OCI-LY3 (cell line): Measurements from ENCODE around the gene OR8D2.

Experiments
- H2AFZ ChIP-seq: fragments of 200-600, 300-600 bp; shearing (Covaris generic); 2 replicates; pipeline ENCODE4 v1.6.0; 2014; ENCODE audit warnings: antibody characterized with exemption, low read depth, low read length
- H3K27ac ChIP-seq: fragments of 200-600, 300-600 bp; sonication (generic); 2 replicates; pipeline ENCODE4 v1.5.1; 2014; ENCODE audit warnings: mild to moderate bottlenecking, low read length, moderate library complexity, mixed read lengths
- H3K27me3 ChIP-seq: fragments of 200-600, 300-600 bp; sonication (generic); 2 replicates; pipeline ENCODE4 v1.6.1; 2014; ENCODE audit warnings: low read depth, low read length, mixed read lengths
- H3K36me3 ChIP-seq: fragments of 200-600, 300-600 bp; sonication (generic); replicated peaks from 2 replicates; pipeline ENCODE3; 2014; ENCODE audit warnings: low read depth, low read length, mixed read lengths
- H3K4me1 ChIP-seq: fragments of 300-600, 200-600 bp; sonication (generic); 2 replicates; pipeline ENCODE4 v1.6.1; 2014; ENCODE audit warnings: low read length, mixed read lengths
- H3K4me2 ChIP-seq: fragments of 200-600, 300-600 bp; sonication (generic); 2 replicates; pipeline ENCODE4 v1.6.1; 2014; ENCODE audit warnings: low read length, mixed read lengths
- H3K4me3 ChIP-seq: fragments of 300-600, 200-600 bp; sonication (generic); 2 replicates; pipeline ENCODE4 v1.5.1; 2014; ENCODE audit warnings: antibody characterized with exemption, mild to moderate bottlenecking, low read length, moderate library complexity
- H3K79me2 ChIP-seq: fragments of 300-600, 200-600 bp; shearing (Covaris generic); 2 replicates; pipeline ENCODE4 v1.6.1; 2014; ENCODE audit warnings: mild to moderate bottlenecking, low read length, mixed read lengths
- H3K9ac ChIP-seq: fragments of 300-600, 200-600 bp; shearing (Covaris generic); 2 replicates; pipeline ENCODE4 v1.6.0; 2014; ENCODE audit warnings: mild to moderate bottlenecking, low read length, moderate library complexity
- H3K9me3 ChIP-seq: fragments of 200-600, 300-600 bp; shearing (Covaris generic); 2 replicates; pipeline ENCODE4 v1.6.1; 2014; ENCODE audit warnings: low read length, mixed read lengths; ENCODE audit not compliant: insufficient read depth
- H4K20me1 ChIP-seq: fragments of 200-600, 300-600 bp; sonication (generic); 2 replicates; pipeline ENCODE4 v1.6.1; 2016; ENCODE audit warnings: low read length, mixed read lengths; ENCODE audit not compliant: insufficient read depth
- CTCF ChIP-seq: fragments of 200-600, 300-600 bp; sonication (generic); IDR thresholded peaks from 2 replicates; pipeline ENCODE4 v1.5.1; 2014; ENCODE audit warnings: antibody characterized with exemption, low read length, low read depth
- EZH2phosphoT487 ChIP-seq: fragments of 200-600 bp; shearing (Covaris generic); IDR thresholded peaks from 2 replicates; pipeline ENCODE4 v1.6.1; 2018; ENCODE audit warnings: antibody characterized with exemption, mixed run types, low read depth

Gene OR8D2

GRCh38 chr11:124340142-124340447 is 20.1 kb upstream of the OR8D2 start:
- Histone ChIP-seq H3K79me2 (no peaks in the 10 kb centered on the region), H4K20me1 (no peaks in the 10 kb centered on the region), H2AFZ (no peak overlapping the region), H3K9me3 (no peaks in the 10 kb centered on the region), H3K4me2 (no peak overlapping the region), H3K4me1 (no peaks in the 10 kb centered on the region), H3K4me3 (no peak overlapping the region), H3K36me3 (no peaks in the 10 kb centered on the region), H3K9ac (no peak overlapping the region), H3K27me3 (no peaks in the 10 kb centered on the region), H3K27ac (no peak overlapping the region)
- no peak for TF ChIP-seq CTCF
- no peak for TF ChIP-seq EZH2phosphoT487

- H3K4me3 ChIP-seq: no peak overlapping the region
- H3K9me3 ChIP-seq: no peaks in the 10 kb centered on the region
- no peak overlapping the region for H2AFZ ChIP-seq
- no peaks in the 10 kb centered on the region for H3K4me1 ChIP-seq
- TF ChIP-seq CTCF: no peak
- TF ChIP-seq EZH2phosphoT487: no peak
- no peak overlapping the region for H3K27ac ChIP-seq
- no peak overlapping the region for H3K9ac ChIP-seq
- H3K79me2 ChIP-seq: no peaks in the 10 kb centered on the region
- H3K27me3 ChIP-seq: no peaks in the 10 kb centered on the region
- no peak overlapping the region for H3K4me2 ChIP-seq
- H3K36me3 ChIP-seq: no peaks in the 10 kb centered on the region
- no peaks in the 10 kb centered on the region for H4K20me1 ChIP-seq
These were observed 19.6 kb upstream of the OR8D2 start for GRCh38 chr11:124339396-124340141.

- H3K27ac ChIP-seq: no peak overlapping the region
- no peak for TF ChIP-seq CTCF
- H3K9ac ChIP-seq: no peak overlapping the region
- H3K79me2 ChIP-seq: no peaks in the 10 kb centered on the region
- peaks cover 15% of the 10 kb centered on the region for H3K27me3 ChIP-seq
- no peaks in the 10 kb centered on the region for H4K20me1 ChIP-seq
- no peaks in the 10 kb centered on the region for H3K9me3 ChIP-seq
- H3K36me3 ChIP-seq: no peaks in the 10 kb centered on the region
- no peak overlapping the region for H3K4me3 ChIP-seq
- no peak overlapping the region for H2AFZ ChIP-seq
- H3K4me1 ChIP-seq: peaks cover 23% of the 10 kb centered on the region
- H3K4me2 ChIP-seq: no peak overlapping the region
These were observed 11.9 kb upstream of the OR8D2 start for GRCh38 chr11:124331873-124332272.

- Histone ChIP-seq H3K9ac (peak overlapping the region; percentile 3; the same call in 1 of the 2 replicates), H3K27ac (peak overlapping the region; percentile 5; the same call in 1 of the 2 replicates), H3K4me2 (peak overlapping the region; percentile 52), H4K20me1 (no peaks in the 10 kb centered on the region), H2AFZ (no peak overlapping the region), H3K9me3 (no peaks in the 10 kb centered on the region), H3K36me3 (no peaks in the 10 kb centered on the region), H3K4me3 (no peak overlapping the region; the same call in 1 of the 2 replicates), H3K4me1 (peaks cover 23% of the 10 kb centered on the region), H3K27me3 (peaks cover 15% of the 10 kb centered on the region), H3K79me2 (no peaks in the 10 kb centered on the region)
- TF ChIP-seq EZH2phosphoT487 (no peak), CTCF (peak; percentile 64)
These were observed 9.9 kb upstream of the OR8D2 start for GRCh38 chr11:124329787-124330478.
